GM12891 (cell line): ENCODE measurements around the gene SKIC8.

Experiments used
- POLR2A ChIP-seq: IDR thresholded peaks from 2 replicates; pipeline ENCODE4 v1.6.1; 2011; ENCODE audit warnings: low read depth, low read length, control low read depth
- POLR2AphosphoS5 ChIP-seq: IDR thresholded peaks from 2 replicates; pipeline ENCODE4 v1.6.1; 2011; ENCODE audit warnings: low read depth, low read length, control low read depth
- POU2F2 ChIP-seq: IDR thresholded peaks from 2 replicates; pipeline ENCODE4 v1.6.1; 2011; ENCODE audit warnings: low read depth, mild to moderate bottlenecking, control low read depth, low read length, moderate library complexity
- SPI1 ChIP-seq: IDR thresholded peaks from 2 replicates; pipeline ENCODE4 v1.6.1; 2011; ENCODE audit warnings: low read depth, low read length, control low read depth
- TAF1 ChIP-seq: IDR thresholded peaks from 2 replicates; pipeline ENCODE4 v1.6.1; 2011; ENCODE audit warnings: low read depth, low read length, control low read depth

DNA sequence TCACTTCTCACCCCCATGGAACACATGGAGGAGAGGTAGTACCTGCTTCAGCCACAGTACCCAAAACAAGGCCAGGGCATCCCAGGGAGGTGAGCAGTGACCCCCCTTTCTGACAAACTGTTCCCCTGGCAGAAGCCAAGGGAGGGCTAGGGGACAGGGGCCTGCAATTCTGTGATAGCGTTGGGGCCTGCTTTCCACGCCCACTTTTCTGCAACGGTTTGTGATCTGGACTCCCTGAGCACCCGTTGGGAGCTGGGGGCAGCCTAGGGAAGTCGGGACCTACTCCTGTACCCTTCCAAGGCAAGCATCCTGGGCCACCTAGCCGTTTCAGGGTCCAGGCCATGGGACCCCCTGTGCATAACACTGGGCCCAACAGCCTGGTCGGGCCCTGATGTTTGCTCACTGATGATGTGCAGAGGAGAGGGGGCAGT is 36.0 kb downstream of the SKIC8 start:
- TF ChIP-seq POLR2A (no peak), POLR2AphosphoS5 (no peak), SPI1 (no peak), TAF1 (no peak), POU2F2 (no peak)
